GM21447 (cell line): Measurements from ENCODE around the gene MAGI1.

Experiments
- ATAC-seq: cut with Tn5 transposase; IDR thresholded peaks from one replicate; pipeline ENCODE4 v1.9.1; 2021; ENCODE audit not compliant: unreplicated experiment

The MAGI1 gene

DNA sequence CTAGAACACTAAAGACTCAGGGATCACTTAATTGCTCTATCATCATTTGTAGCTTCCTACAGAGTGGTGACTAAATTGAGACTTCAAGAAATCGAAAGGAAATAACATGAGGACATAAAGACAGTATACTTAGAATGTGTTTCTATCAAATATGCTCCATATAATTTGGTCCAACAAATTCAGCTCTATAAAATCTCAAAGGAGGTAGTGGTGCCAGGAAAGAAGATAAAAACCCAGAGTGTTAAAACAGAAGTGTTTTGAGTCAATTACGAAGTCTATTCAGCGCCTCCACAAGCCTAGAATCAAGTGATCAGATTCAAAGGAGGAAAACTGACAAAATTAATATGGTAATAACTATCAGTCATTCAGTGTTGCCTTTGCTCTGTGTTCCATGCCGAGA, 22.9 kb downstream of the MAGI1 start:
- ATAC-seq, result no peak

DNA sequence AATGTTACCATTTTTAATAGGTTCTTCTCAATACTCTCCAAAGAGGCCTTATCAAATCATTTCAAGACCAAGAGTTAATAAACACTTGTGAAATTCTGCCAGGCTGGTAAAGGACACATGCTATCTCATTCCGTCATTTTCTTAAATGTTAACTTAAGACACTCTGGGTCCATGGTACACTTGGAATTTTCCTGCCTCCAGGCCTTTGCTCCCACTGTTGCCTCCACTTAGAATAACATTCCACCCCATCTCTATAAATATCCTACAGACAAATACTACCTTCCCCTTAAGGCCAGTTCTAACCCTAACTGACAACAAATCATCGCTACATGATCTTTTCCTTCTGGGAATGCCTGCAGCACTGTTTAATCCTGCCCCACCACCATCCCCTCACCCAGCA, 24.1 kb downstream of the MAGI1 start:
- ATAC-seq, result no peak

DNA sequence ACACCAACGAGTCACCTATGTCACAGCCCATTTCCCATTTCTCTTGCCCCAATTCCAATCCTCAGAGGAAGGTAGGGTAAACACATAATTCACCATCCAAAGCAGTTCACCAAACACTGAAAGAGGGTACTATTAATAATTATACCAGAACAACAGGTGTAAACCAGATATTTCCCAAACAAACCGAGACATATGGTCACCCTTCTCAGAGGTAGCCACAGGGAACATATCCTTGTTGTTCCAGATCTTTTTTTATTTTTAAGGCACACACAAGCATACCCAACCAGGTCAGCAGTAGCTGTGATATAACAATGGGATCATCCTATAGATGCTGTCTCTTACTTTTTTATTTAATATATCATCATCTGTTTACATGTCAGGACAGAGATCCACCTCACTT, 24.7 kb downstream of the MAGI1 start:
- ATAC-seq, result no peak

DNA sequence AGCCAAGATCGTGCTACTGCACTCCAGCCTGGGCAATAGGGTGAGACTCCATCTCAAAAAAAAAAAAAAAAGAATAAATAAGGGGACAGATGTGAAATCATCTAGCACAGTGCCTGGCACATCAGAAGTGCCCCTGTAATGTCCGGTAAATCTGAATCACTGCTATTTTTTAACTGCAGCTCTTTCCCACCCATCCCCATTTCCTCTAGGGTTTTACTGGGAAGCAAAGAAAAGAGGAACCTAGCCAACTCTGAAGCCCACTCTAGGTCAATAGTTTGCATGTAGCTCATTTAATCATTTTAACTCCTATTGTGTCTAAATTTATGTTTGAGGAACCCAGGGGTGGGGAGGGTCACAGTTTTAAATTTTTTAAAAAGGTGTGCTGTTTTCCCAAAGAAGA, 26.0 kb downstream of the MAGI1 start:
- no peak for ATAC-seq

DNA sequence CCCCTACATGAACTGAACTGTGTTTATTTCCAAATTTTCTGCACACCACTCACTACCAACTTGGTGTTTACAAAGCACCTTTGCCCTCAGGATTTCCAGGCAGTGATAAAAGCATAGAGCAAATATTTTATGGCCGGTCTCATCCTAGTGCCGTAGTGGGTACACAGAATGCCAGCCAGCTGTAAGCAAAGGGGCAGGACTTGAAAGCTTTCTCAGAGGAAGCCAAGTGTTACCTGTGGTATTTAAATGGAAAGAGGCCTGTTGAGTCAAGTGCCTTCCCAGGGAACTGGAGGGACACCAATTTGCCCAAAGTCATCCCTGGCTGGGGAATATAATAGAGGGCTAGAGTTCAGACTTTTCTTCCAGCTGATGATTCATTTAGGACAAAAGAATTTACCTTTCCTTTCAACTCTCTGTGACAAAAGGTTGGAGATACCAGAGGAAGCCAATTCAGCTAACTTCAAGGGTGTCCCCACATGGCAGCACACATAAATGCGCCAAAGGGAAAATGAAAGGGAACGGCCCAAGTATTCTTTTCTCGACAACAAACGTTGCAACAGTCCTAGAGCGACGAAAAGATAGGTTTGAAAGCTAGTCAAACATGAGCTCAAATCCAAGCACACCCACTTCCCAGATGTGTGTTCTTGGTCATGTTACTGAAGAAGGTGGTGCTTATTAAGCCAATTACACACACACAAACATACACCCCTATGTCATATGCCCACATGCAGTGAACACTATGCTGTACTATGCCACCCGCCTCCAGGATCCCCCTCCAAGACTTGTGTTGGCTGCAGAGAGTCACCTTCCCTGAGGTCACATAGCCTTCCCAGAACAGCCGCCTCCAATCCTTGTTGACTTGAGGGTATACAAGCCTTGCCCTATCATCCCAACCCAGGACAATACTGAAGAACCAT, 27.7 kb downstream of the MAGI1 start:
- ATAC-seq, result no peak

DNA sequence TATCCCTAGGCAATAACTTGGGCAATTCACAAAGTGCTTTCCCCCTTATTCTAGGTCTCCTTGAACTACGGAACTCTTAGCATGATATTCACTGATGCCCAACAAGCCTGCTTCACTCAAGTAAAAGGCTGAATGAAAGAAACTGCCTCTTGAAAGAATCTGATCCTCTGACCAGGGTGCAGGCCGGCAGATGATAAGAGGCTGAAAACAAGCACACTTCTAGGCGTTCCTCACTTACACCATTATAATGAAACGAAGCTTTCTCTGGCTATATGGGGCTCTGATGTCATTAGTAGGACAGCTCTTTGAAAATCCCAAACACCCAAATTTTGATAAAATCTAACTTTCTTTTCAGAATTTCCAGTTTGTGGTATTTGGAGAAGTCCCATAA, 28.4 kb downstream of the MAGI1 start:
- ATAC-seq, result no peak

DNA sequence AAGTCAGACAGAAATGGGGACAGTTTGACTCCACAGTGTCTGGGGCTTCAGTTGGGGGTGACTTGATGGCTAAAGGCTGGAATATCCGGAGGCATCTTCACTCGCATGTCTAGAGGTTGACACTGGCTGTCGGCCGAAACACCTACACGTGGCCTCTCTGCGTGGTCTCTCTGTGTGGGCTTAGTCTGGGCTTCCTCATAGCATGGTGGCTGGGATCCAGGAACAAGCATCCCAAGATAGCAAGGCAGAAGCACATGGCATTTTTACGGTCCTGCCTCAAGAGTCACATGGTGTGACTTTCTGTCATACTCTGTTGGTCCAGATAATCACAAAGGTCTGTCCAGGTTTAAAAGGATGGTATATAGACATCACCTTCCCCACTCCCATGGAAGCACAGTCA, 34.5 kb downstream of the MAGI1 start:
- ATAC-seq, result no peak

DNA sequence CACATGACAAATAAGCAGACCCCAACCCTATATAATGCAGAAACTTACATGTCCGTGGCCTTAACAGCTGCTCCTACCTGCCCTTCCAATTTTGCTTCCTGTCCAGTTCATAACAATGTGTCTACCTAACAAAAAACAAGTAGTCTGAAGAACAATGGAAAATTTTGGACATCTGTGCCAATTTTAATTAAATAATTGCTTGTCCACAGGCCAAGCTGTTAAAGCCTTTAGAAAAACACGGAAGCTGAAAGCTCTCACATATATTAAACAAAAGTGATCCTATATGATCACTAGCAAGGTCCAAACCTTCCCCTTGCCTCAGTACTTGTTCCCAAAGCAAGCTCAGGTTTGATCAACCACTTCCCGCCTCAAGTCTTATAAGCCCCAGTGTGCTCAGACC, 37.1 kb downstream of the MAGI1 start:
- ATAC-seq, result no peak

DNA sequence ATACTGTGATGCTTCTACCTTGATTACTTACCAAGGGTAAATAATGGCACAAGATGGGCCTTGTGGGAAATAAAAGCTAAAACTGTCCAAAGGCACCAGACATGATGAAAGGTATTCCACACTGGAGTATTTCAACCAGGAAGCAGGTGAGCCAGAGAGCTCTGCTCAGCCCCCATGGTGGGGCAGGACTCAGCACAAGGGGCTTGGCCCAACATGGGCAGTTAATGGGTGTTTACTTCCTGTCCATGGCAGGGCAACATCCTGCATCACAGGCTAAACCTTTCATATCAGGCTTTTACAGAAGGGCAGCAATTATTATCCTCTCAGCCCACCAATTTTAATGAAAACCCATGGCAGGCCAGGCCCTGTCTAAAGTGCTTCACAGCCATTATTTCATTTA, 38.2 kb downstream of the MAGI1 start:
- no peak for ATAC-seq

DNA sequence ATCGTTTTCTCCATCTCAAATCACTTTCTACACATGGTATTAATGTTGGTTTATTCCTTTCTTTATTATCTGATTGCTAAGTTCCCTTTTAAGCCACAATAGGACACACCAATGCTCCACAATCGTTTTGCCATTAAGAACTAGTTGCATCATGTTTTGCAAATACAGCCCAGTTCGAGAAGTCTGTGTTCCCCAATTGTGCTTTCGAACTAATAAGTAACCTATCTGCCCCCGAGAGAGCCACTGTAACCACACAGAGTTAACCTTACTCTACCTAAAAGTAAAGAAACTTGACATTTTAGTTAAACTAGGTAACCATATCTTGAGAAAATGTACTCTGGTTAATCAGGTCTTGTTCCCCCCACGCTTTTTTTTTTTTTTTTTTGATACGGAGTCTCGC, 39.1 kb downstream of the MAGI1 start:
- no peak for ATAC-seq

DNA sequence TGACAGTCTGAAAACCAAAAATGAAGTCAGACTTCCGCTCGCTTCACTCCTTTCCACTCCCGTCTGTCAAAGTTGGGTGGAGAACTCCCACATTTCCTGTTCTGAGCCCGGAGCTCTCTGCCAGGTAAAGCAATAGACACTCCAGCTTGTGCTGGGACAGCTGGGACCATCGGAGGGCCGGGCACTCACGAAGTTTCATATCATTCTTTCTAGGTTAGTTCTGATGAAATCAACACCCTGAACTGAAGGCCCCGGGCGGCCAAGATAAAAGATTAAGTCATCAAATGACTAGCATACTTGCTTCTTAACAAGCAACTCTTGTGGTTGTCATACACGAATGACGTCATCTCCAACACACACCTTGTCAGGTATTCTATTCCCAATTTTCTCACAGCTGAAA, 42.1 kb downstream of the MAGI1 start:
- no peak for ATAC-seq

DNA sequence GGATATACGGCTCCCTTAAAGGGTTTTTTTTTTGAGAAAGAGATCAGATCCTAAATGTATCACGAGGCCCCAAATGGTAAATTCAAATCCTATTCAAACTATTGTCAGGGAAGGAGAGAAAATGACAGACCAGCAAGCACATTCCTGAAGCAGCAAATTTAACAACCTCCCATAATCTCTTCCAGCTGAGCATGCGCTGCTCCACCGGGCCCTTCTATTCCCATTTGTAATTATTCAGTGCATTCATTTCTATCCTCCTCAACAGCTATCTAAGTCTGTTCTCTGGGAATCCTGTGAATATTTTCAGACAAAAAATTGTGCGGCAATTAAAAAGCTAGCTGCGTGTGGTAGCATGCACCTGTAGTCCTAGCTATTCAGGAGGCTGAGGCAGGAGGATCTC, 43.2 kb downstream of the MAGI1 start:
- ATAC-seq, result no peak

DNA sequence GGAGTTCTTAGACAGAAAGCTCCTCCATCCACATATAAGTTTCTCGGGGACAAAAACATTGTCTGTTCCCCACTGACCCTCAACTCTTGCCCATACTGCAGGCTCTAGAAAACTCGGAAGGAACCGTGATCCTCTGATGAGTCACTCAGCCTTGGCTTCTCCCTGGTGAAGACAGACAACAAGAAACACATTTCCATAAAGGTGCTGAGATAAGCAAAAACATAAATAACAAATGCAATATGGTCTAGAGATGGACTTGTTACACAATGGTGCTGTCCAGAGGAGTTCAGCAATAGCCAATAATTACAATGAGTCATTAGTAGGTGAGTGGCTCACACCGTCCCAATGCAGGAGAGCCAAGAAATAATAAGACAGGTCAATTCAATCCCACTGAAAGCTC, 43.7 kb downstream of the MAGI1 start:
- no peak for ATAC-seq

DNA sequence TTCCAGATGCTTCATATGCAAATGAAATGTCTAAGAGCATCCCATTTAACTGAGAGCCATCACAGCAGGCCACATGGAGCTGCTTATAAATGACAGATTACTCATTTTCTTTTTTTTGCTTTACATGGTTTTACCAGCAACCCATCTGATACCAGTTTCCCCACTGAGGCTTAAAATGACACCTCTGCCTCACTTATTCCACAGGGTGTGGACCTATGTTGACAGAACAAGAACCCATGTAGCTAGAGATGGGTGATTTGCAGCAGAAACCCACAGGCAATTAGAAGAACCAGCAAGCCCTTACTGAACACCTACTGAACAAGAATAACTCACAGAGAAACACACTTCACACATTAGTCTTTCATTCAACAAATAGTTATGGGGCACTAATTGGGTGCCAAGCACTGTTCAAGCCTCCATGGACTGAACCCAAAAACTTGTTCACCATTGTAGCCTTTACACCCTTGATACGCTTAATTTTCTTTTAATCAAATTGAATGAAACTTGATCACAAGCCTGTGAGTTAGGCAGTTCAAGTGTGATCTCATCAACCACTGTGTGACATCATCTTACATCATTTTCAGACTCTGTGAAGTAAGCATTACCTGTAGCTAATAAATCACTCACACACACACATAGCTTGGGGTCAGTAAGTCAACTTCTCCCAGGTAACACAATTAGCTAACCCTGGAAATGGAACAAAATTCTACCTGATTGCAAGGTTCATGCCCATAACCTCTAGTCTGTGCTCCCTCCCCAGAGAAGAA, 45.4 kb downstream of the MAGI1 start:
- no peak for ATAC-seq

DNA sequence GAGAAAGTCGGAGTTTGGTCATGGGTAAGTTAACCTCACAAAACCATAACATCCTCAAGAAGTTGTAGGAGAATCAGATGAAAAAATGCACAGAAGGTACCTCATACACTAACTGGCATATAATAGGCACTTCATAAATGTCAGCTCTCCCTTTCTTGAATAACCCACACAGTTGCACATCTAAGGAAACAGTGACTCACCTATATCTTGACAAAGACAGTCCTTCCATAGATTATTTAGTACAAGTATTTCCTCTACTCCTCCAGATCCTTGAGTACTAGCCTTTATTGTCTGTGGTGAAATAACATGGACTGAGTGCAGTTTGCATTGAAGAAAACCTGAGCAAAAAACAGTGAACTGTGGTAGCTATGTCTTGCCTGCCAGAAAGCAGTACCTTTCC, 46.6 kb downstream of the MAGI1 start:
- ATAC-seq, result no peak

DNA sequence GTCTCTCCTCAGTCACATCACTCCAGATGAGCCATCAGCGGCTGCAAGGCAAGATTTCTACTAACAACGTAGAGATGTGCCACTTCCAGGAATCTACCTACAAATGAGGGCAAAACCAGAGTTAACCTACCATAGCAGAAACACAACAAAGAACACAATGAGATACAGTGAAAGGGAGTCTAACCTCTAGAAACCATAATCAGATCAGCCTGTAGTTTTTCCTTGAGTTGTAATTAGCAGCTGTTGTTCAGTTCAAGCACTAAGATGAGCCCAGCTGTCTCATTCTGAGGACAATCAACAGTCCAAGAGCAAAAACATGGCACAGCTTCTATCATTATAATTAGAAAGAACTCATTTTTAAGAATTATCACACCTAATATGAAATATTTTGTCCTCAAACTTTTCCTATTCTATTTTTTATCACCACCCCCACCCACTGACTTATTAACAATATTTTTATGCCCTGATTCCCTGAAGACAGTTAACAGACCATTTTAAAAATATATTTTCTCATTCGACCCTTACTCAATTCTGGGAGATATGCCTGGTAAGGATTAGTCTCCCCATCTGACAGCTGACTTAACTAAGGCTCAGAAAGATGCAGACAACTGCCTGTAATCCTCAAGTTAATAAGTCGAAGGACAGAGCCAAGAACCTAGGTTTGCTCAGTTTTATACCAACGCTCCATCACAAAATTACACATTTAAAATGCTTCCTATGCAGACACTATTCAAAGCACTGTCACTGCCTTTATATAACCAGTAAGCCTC, 50.1 kb downstream of the MAGI1 start:
- ATAC-seq, result no peak

DNA sequence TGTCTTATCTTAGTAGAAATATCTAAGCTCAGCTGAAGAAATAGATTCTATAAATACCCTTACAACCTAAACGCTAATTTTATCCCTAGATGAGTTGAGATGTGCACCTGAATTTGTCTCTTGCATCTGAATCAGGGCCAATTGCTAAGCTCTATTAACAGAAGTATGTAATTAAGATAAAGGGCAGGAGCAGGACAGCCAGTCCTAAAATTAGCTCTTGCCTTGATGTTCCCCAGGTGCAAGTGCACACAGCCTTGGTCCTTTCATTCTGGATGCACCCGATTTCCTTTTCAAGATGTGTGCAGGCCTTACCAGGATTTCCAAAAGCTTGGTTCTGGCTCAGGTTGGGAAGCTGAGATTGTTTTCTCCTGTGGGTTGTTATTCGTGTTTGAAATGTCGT, 52.4 kb downstream of the MAGI1 start:
- no peak for ATAC-seq

DNA sequence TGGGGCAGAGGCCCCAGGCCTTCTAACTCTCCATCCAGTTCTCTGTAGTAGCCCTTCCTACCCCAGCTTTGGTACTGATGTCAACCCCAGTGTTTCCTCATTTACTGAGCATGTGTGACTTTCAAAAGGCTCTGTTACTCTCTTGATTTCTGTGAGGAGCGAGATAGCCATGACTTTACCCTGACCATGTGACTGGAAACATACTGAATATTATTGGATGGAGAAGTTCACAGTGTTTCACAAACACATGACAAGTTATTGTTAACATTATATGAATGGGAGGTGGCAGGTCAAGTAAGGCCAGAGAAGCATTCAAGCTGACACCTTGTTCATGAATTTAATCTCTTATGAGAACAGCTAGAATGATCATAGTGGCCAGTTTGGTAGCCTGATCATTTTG, 53.7 kb downstream of the MAGI1 start:
- no peak for ATAC-seq

DNA sequence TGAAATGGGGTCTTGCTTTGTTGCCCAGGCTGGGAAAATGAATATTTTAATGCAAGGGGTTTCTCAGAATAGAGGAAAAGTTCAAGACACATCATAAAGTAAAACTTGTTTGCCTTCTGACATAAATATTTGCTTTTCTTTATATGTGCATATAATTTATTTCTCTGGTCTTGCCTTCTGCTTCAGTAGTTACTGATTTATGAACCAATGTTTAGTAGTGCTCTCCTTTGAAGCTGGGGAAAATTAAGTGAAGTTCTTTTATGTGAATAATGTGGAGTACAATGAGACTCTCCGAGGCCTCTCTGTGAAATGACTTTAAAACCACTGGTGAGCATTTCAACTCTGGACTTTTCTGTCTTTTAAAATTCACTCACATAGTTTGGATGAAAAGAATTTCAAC, 55.6 kb downstream of the MAGI1 start:
- ATAC-seq, result no peak

DNA sequence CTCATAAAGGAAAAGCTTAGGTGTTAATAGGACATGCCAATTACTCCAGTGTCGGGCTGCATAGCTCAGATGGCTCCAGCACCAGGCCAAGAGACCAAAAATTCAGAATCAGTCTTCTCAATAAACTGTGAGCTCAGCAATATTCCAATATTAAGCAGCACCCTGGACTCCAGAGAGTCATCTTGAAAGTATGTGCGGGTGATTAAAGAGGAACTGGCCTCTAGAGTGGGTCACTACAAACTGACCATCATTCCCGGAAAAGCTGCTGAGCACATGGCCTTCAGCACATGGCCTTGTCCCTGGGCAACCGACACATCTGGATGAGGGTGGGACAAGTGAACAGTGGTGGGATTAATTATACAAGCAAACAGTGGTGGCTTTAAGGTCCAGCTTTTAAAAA, 59.0 kb downstream of the MAGI1 start:
- no peak for ATAC-seq

DNA sequence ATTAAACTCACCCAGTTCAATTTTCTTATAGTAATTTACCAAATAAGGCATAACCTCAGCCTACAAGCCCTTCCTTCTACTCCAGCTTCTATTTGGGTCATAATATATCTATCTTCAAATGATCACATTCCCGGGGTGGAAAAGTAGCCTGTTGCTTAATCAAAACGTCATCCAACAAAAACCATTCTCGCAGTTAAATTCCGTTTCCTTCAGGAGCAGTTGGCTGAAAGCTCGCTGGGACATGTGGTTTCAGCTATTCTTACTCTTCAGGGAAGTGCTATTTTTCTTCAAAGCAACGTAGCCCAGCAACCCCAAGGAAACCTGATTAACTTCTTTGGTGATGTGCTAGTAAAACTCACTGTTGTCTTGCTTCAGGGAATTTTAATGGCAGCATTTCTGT, 59.6 kb downstream of the MAGI1 start:
- ATAC-seq, result no peak

DNA sequence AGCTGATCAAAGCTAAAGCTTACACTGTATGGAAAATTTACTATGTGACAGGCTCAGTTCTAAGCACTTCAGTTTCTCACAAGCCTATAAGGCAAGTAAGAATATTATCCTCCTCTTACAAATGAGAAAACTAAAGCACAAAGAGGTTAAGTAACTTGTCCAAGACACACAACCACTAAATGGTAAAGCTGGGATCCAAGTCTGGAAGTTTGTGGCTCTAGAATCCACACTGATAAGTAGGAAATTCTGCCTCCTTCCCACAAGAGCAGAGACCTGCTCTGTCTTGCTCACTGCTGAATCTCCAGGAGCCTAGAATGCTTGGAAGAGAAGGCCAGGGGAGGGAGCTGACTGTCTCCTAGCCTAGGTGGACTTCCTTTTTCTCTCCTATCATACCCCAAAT, 60.6 kb downstream of the MAGI1 start:
- ATAC-seq, result no peak
